Hindlimb muscle (tissue), 1 donor: ENCODE measurements around the gene CBR3. TPM values are rescaled to one million over a fixed set of nuclear protein-coding genes. Genes with fewer than 3 reads are reported as not detected.
"Not testable (repeated sequence)": the region's sequence is repeated elsewhere in the genome, so short reads cannot be mapped to it uniquely, and the experiment has no call there.

ENCODE experiments used
- DNase-seq: peaks from one replicate; pipeline ENCODE4 v3.0.0-alpha.2; 2013
- polyA plus RNA-seq: library from polyadenylated mRNA; unstranded; fragments of 120-200 nt; gene quantifications from one replicate; pipeline ENCODE4 v1.2.1, GENCODE V29; 2013; ENCODE audit not compliant: insufficient read length

Gene CBR3
- polyA plus RNA-seq, 1 donor: 2.1 TPM

GRCh38 chr21:36120304-36120888, 14.5 kb upstream of the CBR3 start:
- DNase-seq: no peak

DNA sequence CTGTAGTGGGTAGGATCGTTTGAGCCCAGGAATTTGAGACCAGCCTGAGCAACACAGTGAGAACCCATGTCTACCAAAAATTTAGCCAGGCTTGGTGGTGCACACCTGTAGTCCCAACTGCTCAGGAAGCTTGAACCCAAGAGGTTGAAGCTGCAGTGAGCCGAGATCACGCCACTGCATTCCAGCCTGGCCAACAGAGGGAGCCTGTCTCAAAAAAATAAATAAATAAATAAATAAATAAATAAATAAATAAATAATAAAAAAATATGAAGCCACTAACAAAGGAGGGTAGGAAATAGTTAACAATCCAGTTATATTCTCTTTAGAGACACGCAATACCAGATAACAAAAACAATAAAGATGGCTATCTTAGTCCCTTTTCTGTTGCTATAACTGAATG, 11.9 kb upstream of the CBR3 start:
- no peak for DNase-seq

DNA sequence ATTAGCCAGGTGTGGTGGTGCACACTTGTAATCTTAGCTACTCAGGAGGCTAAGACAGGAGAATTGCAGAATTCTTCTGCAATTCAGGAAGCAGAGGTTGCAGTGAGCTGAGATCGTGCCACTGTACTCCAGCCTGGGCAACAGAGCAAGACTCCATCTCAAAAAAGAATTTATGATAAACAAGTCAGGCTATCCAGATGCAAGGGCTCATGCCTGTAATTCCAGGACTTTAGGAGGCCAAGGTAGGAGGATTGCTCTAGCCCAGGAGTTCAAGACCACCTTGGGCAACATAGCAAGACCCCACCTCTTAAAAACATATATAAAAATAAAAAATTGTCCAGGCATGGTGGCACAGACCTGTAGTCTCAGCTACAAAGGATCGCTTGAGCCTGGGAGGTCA, 10.5 kb upstream of the CBR3 start:
- no peak for DNase-seq

GRCh38 chr21:36125512-36126207, 9.2 kb upstream of the CBR3 start:
- DNase-seq: no peak

DNA sequence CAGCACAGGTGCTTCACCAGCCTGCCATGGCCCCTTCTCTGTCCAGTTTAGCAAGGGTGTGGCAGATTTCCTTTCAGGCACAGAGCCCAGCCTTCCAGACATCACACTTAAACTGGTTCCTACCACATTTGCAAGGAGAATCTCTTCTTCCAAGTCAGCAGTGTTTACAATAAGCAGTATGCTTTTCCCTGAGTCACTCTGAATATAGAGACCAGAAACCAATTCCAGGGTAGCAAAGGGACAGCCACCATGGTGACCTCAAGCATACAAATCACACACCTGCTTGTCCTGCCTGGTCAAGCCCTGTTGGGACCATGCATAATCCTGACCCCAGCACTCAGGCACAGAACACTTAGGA, 8.7 kb upstream of the CBR3 start:
- no peak for DNase-seq

DNA sequence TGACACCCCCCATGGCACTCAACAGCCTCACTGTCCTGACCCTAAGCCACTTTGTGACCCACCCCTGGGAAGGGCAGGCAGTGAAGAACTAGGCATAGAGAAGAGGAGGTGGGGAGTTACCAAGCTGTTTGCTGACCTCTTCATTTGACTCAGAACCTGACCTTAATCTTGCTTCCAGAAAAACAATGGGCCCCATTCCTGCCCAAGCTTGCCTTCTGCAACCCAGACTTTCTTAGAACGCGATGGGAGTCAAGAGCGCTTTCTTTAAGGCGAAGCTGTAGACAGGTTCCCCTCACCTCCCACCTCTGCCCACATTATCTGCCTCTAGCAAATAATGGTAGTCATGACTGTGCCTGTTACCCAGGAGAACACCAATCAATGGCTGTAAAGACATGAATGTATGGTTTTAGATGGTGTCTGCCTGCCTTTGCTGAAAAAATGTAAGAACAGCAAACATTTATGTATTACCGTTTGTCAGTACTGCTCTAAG, 8.2 kb upstream of the CBR3 start:
- DNase-seq: no peak

DNA sequence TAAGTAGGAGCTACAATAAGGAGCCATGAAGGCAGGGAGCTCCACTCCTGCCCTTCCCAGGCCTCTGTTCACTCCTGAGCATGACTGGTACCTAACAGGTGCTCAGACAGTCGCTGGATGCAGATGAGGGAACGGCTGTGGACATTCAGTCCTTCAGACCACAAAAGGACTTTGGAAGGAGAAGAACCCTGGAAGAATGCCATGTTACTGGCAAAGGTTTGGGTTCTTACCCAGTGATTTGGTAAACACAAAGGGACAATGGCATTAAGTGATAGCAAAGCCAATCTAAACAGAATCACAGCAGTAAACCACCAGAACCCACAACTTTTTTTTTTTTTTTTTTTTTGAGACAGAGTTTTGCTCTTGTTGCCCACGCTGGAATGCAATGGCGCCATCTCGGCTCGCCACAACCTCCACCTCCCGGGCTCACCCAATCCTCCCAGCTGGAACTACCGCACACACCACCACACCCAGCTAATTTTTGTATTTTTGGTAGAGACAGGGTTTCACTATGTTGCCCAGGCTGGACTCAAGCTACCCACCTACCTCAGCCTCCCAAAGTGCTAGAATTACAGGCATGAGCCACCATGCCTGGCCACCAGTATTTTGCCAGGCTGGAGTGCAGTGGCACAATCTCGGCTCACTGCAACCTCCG, 7.5 kb upstream of the CBR3 start:
- no peak for DNase-seq

DNA sequence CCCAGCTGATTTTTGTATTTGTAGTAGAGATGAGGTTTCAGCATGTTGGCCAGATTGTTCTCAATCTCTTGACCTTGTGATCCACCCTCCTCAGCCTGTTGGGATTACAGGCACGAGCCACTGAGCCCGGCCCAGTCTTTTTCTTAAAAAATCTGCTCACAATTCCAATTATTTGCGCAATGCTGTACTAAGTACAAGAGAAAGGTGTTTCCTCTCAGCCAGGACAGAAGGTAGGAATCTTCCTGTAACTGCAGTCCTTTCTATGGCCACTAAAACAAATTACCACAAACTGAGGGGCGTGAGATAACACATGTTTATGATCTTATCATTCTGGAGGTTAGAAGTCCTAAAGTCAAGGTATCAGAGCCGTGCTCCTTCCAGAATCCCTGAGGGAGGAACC, 6.9 kb upstream of the CBR3 start:
- DNase-seq: no peak

DNA sequence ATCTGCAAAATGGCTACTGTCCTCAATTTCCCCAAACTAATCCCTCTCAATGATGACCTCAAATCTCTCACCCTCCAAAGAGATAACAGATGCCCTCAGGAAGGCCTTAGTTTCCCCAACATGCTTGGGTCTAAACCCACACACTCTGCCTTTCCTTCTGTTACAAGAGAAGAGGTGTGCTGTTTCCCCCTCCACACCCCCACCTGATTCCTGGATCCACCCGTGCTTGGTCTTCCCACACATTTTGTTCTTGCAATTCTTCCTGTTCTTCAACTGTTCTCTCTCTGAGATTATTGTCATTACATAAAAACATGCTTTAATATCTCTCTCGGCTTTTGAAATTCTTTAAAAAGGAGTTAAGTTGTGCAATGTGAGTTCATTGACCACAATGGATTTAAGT, 5.7 kb upstream of the CBR3 start:
- DNase-seq: no peak

DNA sequence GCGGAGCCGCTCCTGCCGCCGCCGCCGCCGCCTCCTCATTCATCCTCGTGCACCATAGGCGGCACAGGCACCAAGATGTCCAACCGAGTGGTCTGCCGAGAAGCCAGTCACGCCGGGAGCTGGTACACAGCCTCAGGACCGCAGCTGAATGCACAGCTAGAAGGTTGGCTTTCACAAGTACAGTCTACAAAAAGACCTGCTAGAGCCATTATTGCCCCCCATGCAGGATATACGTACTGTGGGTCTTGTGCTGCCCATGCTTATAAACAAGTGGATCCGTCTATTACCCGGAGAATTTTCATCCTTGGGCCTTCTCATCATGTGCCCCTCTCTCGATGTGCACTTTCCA, 4.5 kb upstream of the CBR3 start:
- not testable (repeated sequence) for DNase-seq

- not testable (repeated sequence) for DNase-seq
These were observed 4.0 kb upstream of the CBR3 start for GRCh38 chr21:36130839-36131238.

DNA sequence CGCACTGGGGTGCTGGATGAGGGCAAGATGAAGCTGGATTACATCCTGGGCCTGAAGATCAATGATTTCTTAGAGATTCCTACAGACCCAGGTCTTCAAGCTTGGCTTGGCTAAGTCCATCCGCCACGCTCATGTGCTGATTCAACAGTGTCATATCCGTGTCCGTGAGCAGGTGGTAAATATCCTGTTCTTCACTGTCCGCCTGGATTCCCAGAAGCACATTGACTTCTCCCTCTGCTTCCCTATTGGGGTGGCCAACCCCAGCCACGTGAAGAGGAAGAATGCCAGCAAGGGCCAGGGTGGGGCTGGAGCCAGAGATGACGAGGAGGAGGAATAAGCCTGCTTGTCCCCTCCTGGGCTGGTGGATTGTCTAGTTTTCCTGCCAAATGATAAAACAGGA, 2.2 kb upstream of the CBR3 start:
- no peak for DNase-seq

- peak; percentile 70 for DNase-seq
These were observed 668 bp downstream of the CBR3 start for GRCh38 chr21:36135391-36136102.

DNA sequence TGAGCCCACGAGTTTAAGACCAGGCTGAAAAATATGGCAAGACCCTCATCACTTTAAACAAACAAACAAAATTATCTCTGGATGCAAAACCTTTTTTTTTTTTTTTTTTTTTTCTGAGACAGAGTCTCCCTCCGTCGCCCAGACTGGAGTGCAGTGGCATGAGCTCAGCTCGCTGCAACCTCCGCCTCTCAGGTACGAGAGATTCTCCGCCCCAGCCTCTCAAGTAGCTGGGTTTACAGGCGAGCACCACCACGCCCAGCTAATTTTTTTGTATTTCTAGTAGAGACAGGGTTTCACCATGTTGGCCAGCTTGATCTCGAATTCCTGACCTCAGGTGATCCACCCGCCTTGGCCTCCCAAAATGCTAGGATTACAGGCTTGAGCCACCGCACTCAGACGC, 4.9 kb downstream of the CBR3 start:
- not testable (repeated sequence) for DNase-seq

GRCh38 chr21:36141513-36141925, 6.6 kb downstream of the CBR3 start:
- peak; percentile 56 for DNase-seq

DNA sequence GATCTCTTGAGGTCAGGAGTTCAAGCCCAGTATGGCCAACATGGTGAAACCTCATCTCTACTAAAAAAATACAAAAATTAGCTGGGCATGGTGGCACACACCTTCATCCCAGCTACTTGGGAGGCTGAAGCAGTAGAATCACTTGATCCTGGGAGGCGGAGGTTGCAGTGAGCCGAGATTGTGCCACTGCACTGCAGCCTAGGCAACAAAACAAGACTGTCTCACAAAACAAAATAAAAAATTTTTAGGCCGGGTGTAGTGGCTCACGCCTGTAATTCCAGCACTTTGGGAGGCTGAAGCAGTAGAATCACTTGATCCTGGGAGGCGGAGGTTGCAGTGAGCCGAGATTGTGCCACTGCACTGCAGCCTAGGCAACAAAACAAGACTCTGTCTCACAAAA, 9.4 kb downstream of the CBR3 start:
- not testable (repeated sequence) for DNase-seq

- no peak for DNase-seq
These were observed 10.4 kb downstream of the CBR3 start for GRCh38 chr21:36145259-36145658.

DNA sequence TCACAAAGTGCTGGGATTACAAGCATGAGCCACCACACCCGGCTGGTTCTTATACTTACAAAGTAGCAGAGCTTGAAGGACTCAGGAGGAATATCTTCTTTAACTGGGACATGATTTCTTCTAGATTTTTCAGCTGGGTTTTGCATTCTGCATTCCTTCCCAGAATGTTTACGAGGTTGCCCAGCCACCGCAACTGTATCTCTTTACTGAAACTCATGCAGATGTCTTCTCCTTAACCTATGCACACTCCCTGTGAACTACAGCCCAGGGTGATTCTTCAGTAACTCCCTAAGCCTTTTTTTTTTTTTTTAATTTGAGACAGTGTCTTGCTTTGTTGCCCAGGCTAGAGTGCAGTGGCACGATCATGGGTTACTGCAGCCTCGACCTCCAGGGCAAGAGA, 13.0 kb downstream of the CBR3 start:
- DNase-seq: no peak

GRCh38 chr21:36148886-36149285, 14.0 kb downstream of the CBR3 start:
- DNase-seq: no peak

- DNase-seq: peak; percentile 44
These were observed 15.2 kb downstream of the CBR3 start for GRCh38 chr21:36149788-36150711.

DNA sequence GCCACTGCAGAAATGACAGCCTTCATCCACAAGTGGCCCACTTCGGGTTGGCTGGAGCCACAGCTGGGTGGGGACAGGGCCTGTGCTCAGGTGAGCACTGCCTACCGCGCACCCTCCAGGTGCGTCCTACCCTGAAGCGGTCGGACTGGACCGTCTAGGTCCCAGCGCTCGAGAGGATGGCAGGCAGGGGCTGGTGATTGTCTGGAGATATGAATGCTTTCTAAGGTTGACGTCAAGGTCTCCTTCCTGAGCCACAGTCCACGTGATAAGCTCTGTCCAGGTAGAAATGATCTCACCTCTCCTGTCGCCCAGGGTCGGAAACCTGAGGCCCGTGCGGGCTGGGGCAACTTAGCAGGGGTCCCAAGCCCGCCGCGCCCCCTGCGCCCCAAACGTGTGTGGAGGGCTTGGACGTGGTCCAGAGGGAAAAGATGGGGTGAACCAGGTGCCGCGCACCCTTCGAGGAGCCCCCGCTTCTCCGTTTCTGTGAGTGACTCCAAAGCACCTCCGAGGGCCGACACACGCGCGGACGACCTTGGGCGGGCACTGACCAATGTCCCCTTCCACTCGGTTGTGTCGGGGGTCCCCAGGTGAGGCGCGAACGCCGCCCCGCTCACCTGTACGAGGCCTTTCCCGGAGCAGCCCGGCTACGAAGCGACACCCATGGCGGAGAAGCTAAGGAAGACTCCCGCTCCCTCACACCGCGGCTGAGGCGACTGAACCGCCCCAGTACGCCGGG, 20.9 kb downstream of the CBR3 start:
- DNase-seq: no peak
